HepG2 (cell line): Measurements from ENCODE around the gene NKD2. TPM values are rescaled to one million over a fixed set of nuclear protein-coding genes. Genes with fewer than 3 reads are reported as not detected.
A peak's percentile ranks its signal among the peaks of the same experiment; 100 is the strongest.

Experiments used
- ATAC-seq: fragments of 200-7000 bp; cut with Tn5 transposase; 3 replicates; pipeline ENCODE4 v1.9.1; 2020; ENCODE audit warnings: mild to moderate bottlenecking, moderate library complexity
- BruUV-seq: library from RNA; stranded (reverse); fragments of 400-500 nt; replicated peaks from 2 replicates; lab custom pipeline; 2021; lab: Mats Ljungman, UMichigan
- CTCF ChIA-PET: fragments of 300-600 bp; formaldehyde crosslinking; extraction: SDS; loops from one replicate; lab custom pipeline; 2021; ENCODE audit warnings: low total read pairs, inconsistent platforms, low intra/inter-chr PET ratio; lab: Yijun Ruan, JAX
- POLR2A ChIA-PET: fragments of 350-600 bp; sonication (Branson Sonifier 250); formaldehyde crosslinking; loops from one replicate; lab custom pipeline; 2020; ENCODE audit warnings: antibody characterized with exemption, inconsistent platforms; lab: Yijun Ruan, JAX
- DNase-seq: peaks from one replicate; pipeline ENCODE4 v3.0.0-alpha.2; 2015; ENCODE audit warnings: low spot score
- FAIRE-seq: peaks from 3 replicates; lab custom pipeline; 2011; peaks lifted over from hg19 to GRCh38; lab: Jason Lieb, UNC
- H2AFZ ChIP-seq: one replicate; pipeline ENCODE4 v1.6.1; 2011; ENCODE audit warnings: low read length, inconsistent platforms
- H3K27ac ChIP-seq: fragments of 300-600 bp; 3 replicates; pipeline ENCODE4 v1.8.0; 2011; ENCODE audit warnings: mixed run types, mild to moderate bottlenecking, mixed read lengths, low read length, inconsistent platforms; ENCODE audit not compliant: insufficient read depth; ENCODE audit errors: extremely low read length
- H3K27me3 ChIP-seq, 2 experiments: fragments of 200-600 bp in 1 of 2; 2 replicates in 1 of 2; 3 replicates in 1 of 2; pipeline versions ENCODE4 v1.6.0 to v1.8.0; 2011; ENCODE audit warnings: low read length in 2 of 2, mild to moderate bottlenecking in 2 of 2, moderate library complexity in 2 of 2, inconsistent platforms in 1 of 2; ENCODE audit not compliant: insufficient read depth in 2 of 2, control insufficient read depth in 1 of 2
- H3K36me3 ChIP-seq, 2 experiments: fragments of 200-600 bp in 1 of 2; replicated peaks in 1 of 2; 2 replicates in 1 of 2; 3 replicates in 1 of 2; pipeline versions ENCODE4 v1.5.1 to v1.8.0; 2011; ENCODE audit warnings: low read length in 2 of 2, inconsistent platforms in 1 of 2; ENCODE audit not compliant: insufficient read depth in 2 of 2, control insufficient read depth in 1 of 2
- H3K4me1 ChIP-seq: 2 replicates; pipeline ENCODE4 v1.5.1; 2012; ENCODE audit warnings: low read length, inconsistent platforms; ENCODE audit not compliant: insufficient read depth
- H3K4me2 ChIP-seq: 2 replicates; pipeline ENCODE4 v1.6.0; 2011; ENCODE audit warnings: low read depth, low read length, inconsistent platforms
- H3K4me3 ChIP-seq, 3 experiments: fragments of 200-600 bp in 1 of 3; sonication (generic), shearing (Covaris generic) in 1 of 3; replicated peaks in 1 of 3; 2 replicates each; pipeline ENCODE4 v1.5.1; 2011 to 2016; ENCODE audit warnings: low read length in 3 of 3, inconsistent platforms in 2 of 3, low read depth in 2 of 3, mild to moderate bottlenecking in 2 of 3, control low read depth in 1 of 3, mixed read lengths in 1 of 3; ENCODE audit not compliant: insufficient read depth in 1 of 3
- H3K79me2 ChIP-seq: one replicate; pipeline ENCODE4 v1.6.1; 2011; ENCODE audit warnings: low read length, inconsistent platforms; ENCODE audit not compliant: insufficient read depth
- H3K9ac ChIP-seq: 2 replicates; pipeline ENCODE4 v1.6.0; 2011; ENCODE audit warnings: mild to moderate bottlenecking, low read depth, low read length, inconsistent platforms; ENCODE audit not compliant: insufficient read depth
- H3K9me3 ChIP-seq: 2 replicates; pipeline ENCODE4 v1.5.1; 2012; ENCODE audit warnings: mild to moderate bottlenecking, low read length
- H4K20me1 ChIP-seq: 2 replicates; pipeline ENCODE4 v1.6.0; 2011; ENCODE audit warnings: inconsistent platforms, mild to moderate bottlenecking, low read length, moderate library complexity; ENCODE audit not compliant: insufficient read depth
- ARID2 ChIP-seq: sonication (generic); formaldehyde crosslinking; IDR thresholded peaks from 2 replicates; pipeline ENCODE4 v1.8.1; 2022; ENCODE audit warnings: mild to moderate bottlenecking, missing genetic modification reagents, borderline replicate concordance
- BORCS8-MEF2B ChIP-seq: sonication (generic); formaldehyde crosslinking; IDR thresholded peaks from 2 replicates; pipeline ENCODE4 v1.8.0; 2022; ENCODE audit warnings: mild to moderate bottlenecking, missing genetic modification reagents
- DBP ChIP-seq: sonication (generic); formaldehyde crosslinking; IDR thresholded peaks from 2 replicates; pipeline ENCODE4 v1.4.0; 2020; ENCODE audit warnings: missing genetic modification reagents; ENCODE audit errors: not compliant biosample characterization
- E2F5 ChIP-seq: sonication (generic); formaldehyde crosslinking; conservative IDR thresholded peaks from 2 replicates; pipeline ENCODE4 v1.4.0; 2020; ENCODE audit warnings: missing genetic modification reagents
- FOSL2 ChIP-seq: sonication (generic); formaldehyde crosslinking; IDR thresholded peaks from 2 replicates; pipeline ENCODE4 v1.4.0; 2020; ENCODE audit warnings: missing genetic modification reagents
- HDAC6 ChIP-seq: fragments of 200-600 bp; sonication (generic); IDR thresholded peaks from 2 replicates; pipeline ENCODE4 v1.7.0; 2017; ENCODE audit warnings: mild to moderate bottlenecking, antibody characterized with exemption, low read length, low read depth
- IRF1 ChIP-seq: sonication (generic); formaldehyde crosslinking; IDR thresholded peaks from 2 replicates; pipeline ENCODE4 v1.4.0; 2020; ENCODE audit warnings: low read depth, mild to moderate bottlenecking, missing genetic modification reagents
- MBNL3 ChIP-seq: fragments of 250-450 bp; sonication (Bioruptor Pico); conservative IDR thresholded peaks from 2 replicates; pipeline ENCODE4 v1.8.0; 2022; ENCODE audit warnings: mild to moderate bottlenecking, inconsistent platforms
- MYC ChIP-seq: sonication (generic); formaldehyde crosslinking; IDR thresholded peaks from 2 replicates; pipeline ENCODE4 v1.9.0; 2021; ENCODE audit warnings: missing genetic modification reagents, borderline replicate concordance
- PATZ1 ChIP-seq: sonication (generic); formaldehyde crosslinking; IDR thresholded peaks from 2 replicates; pipeline ENCODE4 v1.4.0; 2020; ENCODE audit warnings: missing genetic modification reagents
- RAD21 ChIP-seq: fragments of 450-650 bp; formaldehyde crosslinking; IDR thresholded peaks from 2 replicates; pipeline ENCODE4 v1.5.0; 2020; ENCODE audit warnings: mild to moderate bottlenecking
- SMAD9 ChIP-seq: sonication (generic); formaldehyde crosslinking; IDR thresholded peaks from 2 replicates; pipeline ENCODE4 v1.5.1; 2020; ENCODE audit warnings: mild to moderate bottlenecking, missing genetic modification reagents
- SP4 ChIP-seq: sonication (generic); formaldehyde crosslinking; IDR thresholded peaks from 2 replicates; pipeline ENCODE4 v1.8.1; 2023; ENCODE audit warnings: mild to moderate bottlenecking, missing genetic modification reagents
- SSRP1 ChIP-seq: IDR thresholded peaks from 2 replicates; pipeline ENCODE4 v1.6.1; 2016; ENCODE audit warnings: control low read depth
- ZBTB1 ChIP-seq: sonication (generic); formaldehyde crosslinking; IDR thresholded peaks from 2 replicates; pipeline ENCODE4 v1.4.0; 2020; ENCODE audit warnings: missing genetic modification reagents, borderline replicate concordance
- ZNF20 ChIP-seq: sonication (generic); formaldehyde crosslinking; IDR thresholded peaks from 2 replicates; pipeline ENCODE4 v1.4.0; 2020; ENCODE audit warnings: mild to moderate bottlenecking, moderate library complexity, missing genetic modification reagents
- ZNF282 ChIP-seq: fragments of 450-650 bp; IDR thresholded peaks from 2 replicates; pipeline ENCODE4 v1.6.1; 2018; ENCODE audit not compliant: partially characterized antibody
- ZNF501 ChIP-seq: sonication (generic); formaldehyde crosslinking; IDR thresholded peaks from 2 replicates; pipeline ENCODE4 v1.5.1; 2020; ENCODE audit warnings: mild to moderate bottlenecking, moderate library complexity, missing genetic modification reagents
- WGBS: methylation state at CpG from one replicate; pipeline ENCODE4 v1.1.6; 2017; ENCODE audit warnings: low lambda C conversion rate; 5-methylcytosine and 5-hydroxymethylcytosine counted together
- in situ Hi-C: cut with HindIII; loops from 2 replicates; pipeline ENCODE4 v1.10.0; 2017; ENCODE audit warnings: low pct_unique_long_range_greater_than_20kb; ENCODE audit not compliant: extremely low pct_ligation_motif_present
- intact Hi-C: fragments of 100-400 bp; cut with micrococcal nuclease; formaldehyde crosslinking; loops from one replicate; pipeline ENCODE4 v1.10.0; 2022; ENCODE audit not compliant: unreplicated experiment
- polyA plus RNA-seq, 8 experiments: library from polyadenylated mRNA; depleted of rRNA in 3 of 8; stranded (reverse) in 7 of 8; unstranded in 1 of 8; fragments of >200 nt; fragmentation: Illumina TruSeq in 4 of 8; extraction: Trizol in 4 of 8; gene quantifications; 2 replicates each; pipeline versions ENCODE4 v1.2.1 to v1.2.3, GENCODE V29; 2011 to 2016; ENCODE audit warnings: low read depth in 4 of 8, missing spikeins in 1 of 8, mixed read lengths in 1 of 8; ENCODE audit not compliant: insufficient read depth in 1 of 8
- total RNA-seq, 5 experiments: library from RNA; depleted of rRNA; stranded (reverse); fragments of >200 nt; fragmentation: Illumina TruSeq; extraction: Trizol; gene quantifications; 2 replicates each; pipeline ENCODE4 v1.2.3, GENCODE V29; 2016; ENCODE audit warnings: low read depth in 1 of 5
- TF ChIP-seq, protein P1 (sequence below): IDR thresholded peaks from 2 replicates; pipeline ENCODE4 v1.6.1; 2016; ENCODE audit warnings: mild to moderate bottlenecking

Gene NKD2
- total and polyA plus RNA-seq, 2 of the 13 experiments (the other 11 are each of a cell fraction or from before 2014, with no cell fraction given): 0.53 to 0.82 TPM

DNA sequence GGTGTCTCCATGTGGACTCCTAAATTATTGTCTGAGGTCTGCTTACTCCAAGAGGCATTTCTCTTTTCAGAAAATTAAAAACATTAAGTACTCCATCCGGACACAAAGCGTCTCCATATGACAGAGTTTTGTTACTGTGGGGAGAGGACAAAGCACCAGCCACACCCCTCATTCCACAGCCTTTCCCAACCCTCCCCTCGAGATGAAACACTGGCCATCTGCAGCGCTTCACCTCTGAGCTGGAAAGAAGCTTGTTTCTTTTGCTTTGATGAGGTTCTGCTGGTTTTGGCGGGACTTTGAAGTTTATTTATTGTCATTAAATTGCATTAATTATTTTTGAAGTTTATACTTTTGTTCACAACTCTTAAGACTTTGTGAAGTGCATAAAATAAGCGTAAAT, 27.6 kb upstream of the NKD2 start:
- H2AFZ ChIP-seq: no peak overlapping the region
- TF ChIP-seq E2F5 (CRISPR knock-in tag): no peak
- no peak for TF ChIP-seq FOSL2 (CRISPR knock-in tag)
- no peak for TF ChIP-seq ZNF282
- TF ChIP-seq SP4 (CRISPR knock-in tag): no peak
- TF ChIP-seq MYC (CRISPR knock-in tag): no peak
- TF ChIP-seq HDAC6: no peak
- TF ChIP-seq PATZ1 (CRISPR knock-in tag): no peak
- no peak for TF ChIP-seq MBNL3 (CRISPR knock-in tag)
- TF ChIP-seq ZNF20 (CRISPR knock-in tag): no peak
- TF ChIP-seq DBP (CRISPR knock-in tag): no peak
- TF ChIP-seq, protein P1, sequence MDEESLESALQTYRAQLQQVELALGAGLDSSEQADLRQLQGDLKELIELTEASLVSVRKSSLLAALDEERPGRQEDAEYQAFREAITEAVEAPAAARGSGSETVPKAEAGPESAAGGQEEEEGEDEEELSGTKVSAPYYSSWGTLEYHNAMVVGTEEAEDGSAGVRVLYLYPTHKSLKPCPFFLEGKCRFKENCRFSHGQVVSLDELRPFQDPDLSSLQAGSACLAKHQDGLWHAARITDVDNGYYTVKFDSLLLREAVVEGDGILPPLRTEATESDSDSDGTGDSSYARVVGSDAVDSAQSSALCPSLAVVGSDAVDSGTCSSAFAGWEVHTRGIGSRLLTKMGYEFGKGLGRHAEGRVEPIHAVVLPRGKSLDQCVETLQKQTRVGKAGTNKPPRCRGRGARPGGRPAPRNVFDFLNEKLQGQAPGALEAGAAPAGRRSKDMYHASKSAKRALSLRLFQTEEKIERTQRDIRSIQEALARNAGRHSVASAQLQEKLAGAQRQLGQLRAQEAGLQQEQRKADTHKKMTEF (CRISPR knock-in tag): no peak
- TF ChIP-seq SMAD9: no peak
- no peak for TF ChIP-seq IRF1
- no peak for TF ChIP-seq SSRP1 (CRISPR knock-in tag)
- no peak for TF ChIP-seq ZNF501
- no peak for TF ChIP-seq ARID2 (CRISPR knock-in tag)
- no peak for TF ChIP-seq RAD21 (CRISPR knock-in tag)
- TF ChIP-seq ZBTB1 (CRISPR knock-in tag): no peak
- TF ChIP-seq BORCS8-MEF2B (CRISPR knock-in tag): no peak

More for the DNA sequence above, 27.6 kb upstream of the NKD2 start:
- Histone ChIP-seq H3K9me3 (peaks cover 6% of the 10 kb centered on the region; the same call in 1 of the 2 replicates), H3K4me3 (no peak overlapping the region), H3K36me3 (no peaks in the 10 kb centered on the region), H3K27ac (no peak overlapping the region), H3K4me1 (peaks cover 20% of the 10 kb centered on the region), H3K9ac (no peak overlapping the region), H3K79me2 (no peaks in the 10 kb centered on the region), H4K20me1 (no peaks in the 10 kb centered on the region), H3K27me3 (peaks cover 9 to 41% of the 10 kb centered on the region in 2 experiments; a peak in 4 of 5 replicates), H3K4me2 (no peak overlapping the region)
- no peak for FAIRE-seq
- ATAC-seq: 0 out of 3 replicates have a peak, but pooled peaks have one; percentile 19
- in situ Hi-C loops (no loop called here), intact Hi-C loops (loop anchor here (5.0 kb wide), 1 partner anchor 59 kb away; no protein-coding TSS in a partner anchor)
- CTCF ChIA-PET: no interaction called here
- POLR2A ChIA-PET: no interaction called here
- DNase-seq: no peak
- WGBS: 8% methylated on average over 6 of the region's 6 CpGs
- BruUV-seq: no TSS peak
